GM10266 (cell line): ENCODE data around the gene ARHGAP40.

Source experiments
- DNase-seq: peaks from one replicate; pipeline ENCODE4 v3.0.0; 2012; ENCODE audit errors: extremely low spot score
- TF ChIP-seq, protein P1 (sequence below): IDR thresholded peaks from 2 replicates; pipeline ENCODE4 v1.5.1; 2012; ENCODE audit warnings: mild to moderate bottlenecking, low read depth; ENCODE audit not compliant: control insufficient read depth, insufficient read depth; ENCODE audit errors: missing control alignments

The ARHGAP40 gene

DNA sequence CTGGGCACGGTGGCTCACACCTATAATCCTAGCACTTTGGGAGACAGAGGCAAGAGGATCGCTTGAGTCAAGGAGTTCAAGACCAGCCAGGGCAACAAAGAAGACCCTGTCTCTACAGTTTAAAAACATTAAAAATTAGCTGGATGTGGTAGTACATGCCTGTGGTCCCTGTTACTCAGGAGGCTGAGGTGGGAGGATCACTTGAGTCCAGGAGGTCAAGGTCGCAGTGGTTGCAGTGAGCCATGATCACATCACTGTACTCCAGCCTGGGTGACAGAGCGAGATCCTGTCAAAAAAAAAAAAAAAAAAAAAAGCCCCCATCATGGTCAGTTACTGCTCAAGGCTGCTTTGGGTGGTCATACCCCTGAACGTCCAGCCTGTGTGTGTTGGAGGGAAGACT lies 55.8 kb downstream of the ARHGAP40 start:
- TF ChIP-seq, protein P1, sequence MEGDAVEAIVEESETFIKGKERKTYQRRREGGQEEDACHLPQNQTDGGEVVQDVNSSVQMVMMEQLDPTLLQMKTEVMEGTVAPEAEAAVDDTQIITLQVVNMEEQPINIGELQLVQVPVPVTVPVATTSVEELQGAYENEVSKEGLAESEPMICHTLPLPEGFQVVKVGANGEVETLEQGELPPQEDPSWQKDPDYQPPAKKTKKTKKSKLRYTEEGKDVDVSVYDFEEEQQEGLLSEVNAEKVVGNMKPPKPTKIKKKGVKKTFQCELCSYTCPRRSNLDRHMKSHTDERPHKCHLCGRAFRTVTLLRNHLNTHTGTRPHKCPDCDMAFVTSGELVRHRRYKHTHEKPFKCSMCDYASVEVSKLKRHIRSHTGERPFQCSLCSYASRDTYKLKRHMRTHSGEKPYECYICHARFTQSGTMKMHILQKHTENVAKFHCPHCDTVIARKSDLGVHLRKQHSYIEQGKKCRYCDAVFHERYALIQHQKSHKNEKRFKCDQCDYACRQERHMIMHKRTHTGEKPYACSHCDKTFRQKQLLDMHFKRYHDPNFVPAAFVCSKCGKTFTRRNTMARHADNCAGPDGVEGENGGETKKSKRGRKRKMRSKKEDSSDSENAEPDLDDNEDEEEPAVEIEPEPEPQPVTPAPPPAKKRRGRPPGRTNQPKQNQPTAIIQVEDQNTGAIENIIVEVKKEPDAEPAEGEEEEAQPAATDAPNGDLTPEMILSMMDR, result no peak
- no peak for DNase-seq

DNA sequence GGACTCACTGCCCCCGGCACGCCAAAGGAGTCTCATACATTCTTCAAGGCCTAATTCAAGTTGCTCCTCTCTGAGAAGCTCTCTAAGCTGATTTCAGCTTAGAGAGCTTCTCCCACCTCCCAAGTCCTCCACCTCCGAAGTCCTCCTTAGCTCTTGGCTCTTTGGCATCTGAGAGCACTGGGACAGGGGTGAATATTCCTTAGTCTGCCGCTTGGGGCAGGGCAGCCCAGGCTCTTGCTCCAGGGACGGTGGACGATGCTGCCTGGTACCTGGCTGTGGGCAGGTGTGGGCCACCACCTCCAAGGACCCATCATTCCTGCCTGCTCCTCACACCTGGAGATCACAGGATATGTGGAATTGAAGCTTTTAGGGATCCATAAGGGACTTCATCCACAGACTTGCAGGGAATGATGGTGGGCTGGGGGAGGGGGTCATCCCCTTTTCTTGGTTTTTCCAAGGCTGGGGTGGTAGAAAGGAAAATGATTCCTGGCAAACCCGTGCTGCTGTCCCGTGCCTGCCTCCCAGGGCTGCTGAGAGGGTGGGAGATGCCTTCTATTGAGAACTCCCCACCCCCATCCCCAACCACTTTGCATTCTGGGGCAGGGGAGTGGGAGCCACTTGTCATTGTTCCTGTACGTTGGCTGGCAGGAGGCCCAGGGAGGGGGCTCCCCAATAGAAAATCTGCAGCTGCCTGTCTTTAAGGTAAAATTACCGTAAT lies 57.4 kb downstream of the ARHGAP40 start:
- TF ChIP-seq, protein P1, result peak; percentile 67
- DNase-seq, result peak; percentile 58

DNA sequence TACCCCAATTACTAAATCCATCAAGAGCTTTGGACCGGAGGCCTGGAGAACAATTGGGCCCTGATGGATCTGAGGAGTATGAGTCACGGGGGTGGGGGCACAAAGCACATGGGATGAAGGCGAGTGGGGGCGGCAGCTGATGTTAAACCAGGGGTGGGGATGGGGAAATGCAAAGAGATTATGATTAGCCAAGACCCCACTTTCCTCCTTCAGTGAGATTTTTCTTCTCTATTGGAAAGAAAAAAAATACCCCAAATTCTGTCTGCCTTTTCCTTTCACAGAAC lies 57.9 kb downstream of the ARHGAP40 start:
- TF ChIP-seq, protein P1, result no peak
- no peak for DNase-seq

DNA sequence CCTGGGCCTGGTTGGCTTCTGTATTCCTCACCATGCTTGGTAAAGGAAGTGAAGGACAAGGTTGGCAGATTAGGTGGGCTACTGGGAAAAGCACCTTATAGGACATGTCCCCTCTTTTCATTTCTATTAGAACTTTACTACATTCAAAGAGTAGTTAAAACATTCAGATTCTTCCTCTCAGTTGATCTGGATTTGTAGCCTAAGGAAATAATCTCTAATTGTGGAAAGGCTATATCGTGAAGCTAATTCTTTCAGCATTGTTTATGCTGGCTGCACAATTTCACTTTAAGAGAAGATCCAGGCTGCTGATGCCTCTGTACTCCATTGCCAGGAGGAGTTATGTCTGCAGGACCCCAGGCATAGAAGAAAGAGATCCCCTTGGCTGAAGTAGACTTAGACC lies 58.8 kb downstream of the ARHGAP40 start:
- DNase-seq, result no peak
- TF ChIP-seq, protein P1, result no peak

DNA sequence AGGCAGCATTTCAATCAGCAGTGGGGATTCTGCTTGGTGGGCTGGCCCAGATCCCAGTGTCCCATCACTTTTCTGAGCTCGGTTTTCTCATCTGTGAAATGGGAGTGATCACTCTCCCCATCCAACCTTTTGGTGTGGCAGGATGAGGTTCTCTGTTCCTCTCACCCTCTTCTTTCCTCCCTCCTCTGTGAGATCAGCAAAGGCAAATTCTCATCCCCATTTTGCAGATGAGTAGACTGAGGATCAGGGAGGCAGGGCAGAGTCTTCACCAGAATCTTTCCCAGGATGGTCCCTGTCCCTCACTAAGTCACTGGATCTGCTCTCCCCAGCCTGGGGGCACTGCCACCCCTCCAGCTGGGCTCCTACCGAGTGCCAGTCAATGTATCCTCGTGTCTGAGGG lies 62.1 kb downstream of the ARHGAP40 start:
- DNase-seq, result no peak
- TF ChIP-seq, protein P1, result no peak

DNA sequence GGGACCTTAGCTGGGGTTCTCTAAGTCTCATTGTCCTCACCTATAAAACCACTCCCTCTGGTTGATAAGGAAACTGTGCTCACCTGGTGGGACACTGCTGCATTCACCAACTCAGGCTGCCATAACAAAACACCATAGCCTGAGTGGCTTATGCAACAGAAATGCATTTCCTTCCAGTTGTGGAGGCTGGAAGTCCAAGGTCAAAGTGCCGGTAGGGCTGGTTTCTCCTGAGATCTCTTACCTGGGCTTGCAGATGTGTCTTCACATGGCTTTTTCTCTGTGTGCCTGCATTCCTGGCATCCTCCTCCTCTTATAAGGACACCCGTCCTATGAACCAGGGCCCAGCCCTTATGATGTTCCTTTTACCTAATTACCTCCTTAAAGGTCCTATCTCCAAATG lies 62.7 kb downstream of the ARHGAP40 start:
- TF ChIP-seq, protein P1, result no peak
- no peak for DNase-seq

DNA sequence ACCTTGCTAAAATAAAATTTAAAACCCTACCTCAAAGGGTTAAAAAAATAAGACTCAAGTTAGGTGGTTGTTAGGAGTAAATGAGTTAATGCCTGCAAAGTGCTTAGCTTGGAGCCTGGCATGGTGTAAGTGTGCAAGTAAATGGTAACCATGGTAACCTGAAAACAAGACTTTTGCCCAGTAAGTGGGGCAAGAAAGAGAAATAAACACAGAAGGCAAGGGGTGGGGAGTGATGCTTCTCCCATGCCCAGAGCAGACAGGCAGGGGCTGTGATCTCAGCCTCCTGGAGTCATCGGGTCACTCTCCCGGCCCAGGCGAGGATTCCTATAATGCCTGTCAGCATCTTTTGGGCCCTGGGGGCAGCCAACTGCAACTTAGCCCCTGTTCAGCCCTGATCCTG lies 63.5 kb downstream of the ARHGAP40 start:
- TF ChIP-seq, protein P1, result no peak
- DNase-seq, result no peak
